Activated CD8-positive, alpha-beta T cell treated with anti-CD3 and anti-CD28 coated beads for 36 hours (primary cell): Measurements from ENCODE around the gene COLEC12. TPM values are rescaled to one million over a fixed set of nuclear protein-coding genes. Genes with fewer than 3 reads are reported as not detected.

Source experiments
- ATAC-seq: fragments of 200-7000 bp; cut with Tn5 transposase; one replicate; pipeline ENCODE4 v1.10.0; 2021; ENCODE audit warnings: mild to moderate bottlenecking, moderate library complexity
- CTCF ChIA-PET: fragments of 350-600 bp; sonication (Branson Sonifier 250); formaldehyde crosslinking; loops from one replicate; lab custom pipeline; 2021; ENCODE audit warnings: antibody characterized with exemption; lab: Charles Lee
- POLR2A ChIA-PET: fragments of 350-600 bp; sonication (Branson Sonifier 250); formaldehyde crosslinking; loops from one replicate; lab custom pipeline; 2021; ENCODE audit warnings: antibody characterized with exemption; lab: Charles Lee
- DNase-seq: peaks from one replicate; pipeline ENCODE4 v3.0.0-alpha.2; 2020
- H3K27ac Mint-ChIP-seq: one replicate; pipeline ENCODE4 v1.8.0; 2021; ENCODE audit warnings: mild to moderate bottlenecking, mixed read lengths
- H3K27me3 Mint-ChIP-seq: one replicate; pipeline ENCODE4 v1.8.0; 2021; ENCODE audit warnings: mixed read lengths
- H3K36me3 Mint-ChIP-seq: one replicate; pipeline ENCODE4 v1.8.0; 2021; ENCODE audit warnings: low read depth, mixed read lengths
- H3K4me1 Mint-ChIP-seq: one replicate; pipeline ENCODE4 v1.8.0; 2021; ENCODE audit warnings: low read depth, mixed read lengths
- H3K4me3 Mint-ChIP-seq: one replicate; pipeline ENCODE4 v1.8.0; 2021; ENCODE audit warnings: mild to moderate bottlenecking, moderate library complexity, mixed read lengths
- H3K9me3 Mint-ChIP-seq: one replicate; pipeline ENCODE4 v1.8.0; 2021; ENCODE audit warnings: mixed read lengths
- intact Hi-C: fragments of 100-400 bp; cut with micrococcal nuclease; formaldehyde crosslinking; loops from one replicate; pipeline ENCODE4 v1.10.0; 2022
- total RNA-seq, 2 experiments: library from RNA; stranded (reverse); gene quantifications; one replicate each; pipeline ENCODE4 v1.2.3, GENCODE V29; 2021
- TF ChIP-seq, protein P1 (sequence below): fragments of 200-600 bp; IDR thresholded peaks from one replicate; pipeline ENCODE4 v1.8.0; 2022; ENCODE audit warnings: antibody characterized with exemption, mild to moderate bottlenecking

The COLEC12 gene
- total RNA-seq, 2 experiments from 2014 or later = not detected

- Mint-ChIP-seq H3K4me3 (no peak overlapping the region), H3K27ac (no peak overlapping the region), H3K9me3 (no peaks in the 10 kb centered on the region), H3K36me3 (no peaks in the 10 kb centered on the region), H3K27me3 (peaks cover 11% of the 10 kb centered on the region), H3K4me1 (peaks cover 8% of the 10 kb centered on the region)
- no peak for ATAC-seq
- TF ChIP-seq, protein P1, sequence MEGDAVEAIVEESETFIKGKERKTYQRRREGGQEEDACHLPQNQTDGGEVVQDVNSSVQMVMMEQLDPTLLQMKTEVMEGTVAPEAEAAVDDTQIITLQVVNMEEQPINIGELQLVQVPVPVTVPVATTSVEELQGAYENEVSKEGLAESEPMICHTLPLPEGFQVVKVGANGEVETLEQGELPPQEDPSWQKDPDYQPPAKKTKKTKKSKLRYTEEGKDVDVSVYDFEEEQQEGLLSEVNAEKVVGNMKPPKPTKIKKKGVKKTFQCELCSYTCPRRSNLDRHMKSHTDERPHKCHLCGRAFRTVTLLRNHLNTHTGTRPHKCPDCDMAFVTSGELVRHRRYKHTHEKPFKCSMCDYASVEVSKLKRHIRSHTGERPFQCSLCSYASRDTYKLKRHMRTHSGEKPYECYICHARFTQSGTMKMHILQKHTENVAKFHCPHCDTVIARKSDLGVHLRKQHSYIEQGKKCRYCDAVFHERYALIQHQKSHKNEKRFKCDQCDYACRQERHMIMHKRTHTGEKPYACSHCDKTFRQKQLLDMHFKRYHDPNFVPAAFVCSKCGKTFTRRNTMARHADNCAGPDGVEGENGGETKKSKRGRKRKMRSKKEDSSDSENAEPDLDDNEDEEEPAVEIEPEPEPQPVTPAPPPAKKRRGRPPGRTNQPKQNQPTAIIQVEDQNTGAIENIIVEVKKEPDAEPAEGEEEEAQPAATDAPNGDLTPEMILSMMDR = no peak
- intact Hi-C loops = no loop called here
- CTCF ChIA-PET = no interaction called here
- no peak for DNase-seq
- POLR2A ChIA-PET = no interaction called here
Measured at GRCh38 chr18:319720-320119, 180.8 kb downstream of the COLEC12 start.

- no peak for DNase-seq
Measured at GRCh38 chr18:318791-319291, 181.7 kb downstream of the COLEC12 start.

DNA sequence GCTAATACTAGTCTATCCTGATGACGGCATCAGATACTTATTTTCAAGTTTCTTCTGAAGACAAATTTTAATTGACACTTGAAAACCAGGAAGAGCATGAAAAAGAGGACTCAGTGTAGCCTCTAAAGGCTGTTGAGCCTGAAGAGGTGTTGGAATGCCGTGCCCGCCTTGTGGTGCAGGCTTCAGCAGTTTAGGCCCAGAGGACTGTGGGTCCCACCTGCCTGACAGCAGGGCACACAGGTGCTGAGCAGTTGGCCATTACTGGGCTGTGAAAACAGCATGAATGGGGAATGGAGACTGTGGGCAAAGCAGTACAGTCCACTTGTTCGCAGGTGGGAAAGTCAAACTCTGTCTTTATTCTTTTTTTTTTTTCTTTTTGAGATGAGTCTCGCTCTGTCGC lies 182.9 kb downstream of the COLEC12 start:
- Mint-ChIP-seq H3K27me3 (peaks cover 10% of the 10 kb centered on the region), H3K27ac (no peak overlapping the region)
- POLR2A ChIA-PET = no interaction called here

More at GRCh38 chr18:318791-319291, 181.7 kb downstream of the COLEC12 start:
- POLR2A ChIA-PET = no interaction called here
- TF ChIP-seq, protein P1 = no peak
- no peaks in the 10 kb centered on the region for H3K9me3 Mint-ChIP-seq
- H3K27ac Mint-ChIP-seq = no peak overlapping the region
- intact Hi-C loops = no loop called here
- ATAC-seq = no peak
- no peak overlapping the region for H3K4me3 Mint-ChIP-seq
- H3K36me3 Mint-ChIP-seq = no peaks in the 10 kb centered on the region
- H3K27me3 Mint-ChIP-seq = peaks cover 11% of the 10 kb centered on the region
- H3K4me1 Mint-ChIP-seq = peaks cover 8% of the 10 kb centered on the region
- CTCF ChIA-PET = no interaction called here

GRCh38 chr18:316393-316792 lies 184.1 kb downstream of the COLEC12 start:
- no peaks in the 10 kb centered on the region for H3K4me1 Mint-ChIP-seq
- H3K27me3 Mint-ChIP-seq = peaks cover 2% of the 10 kb centered on the region
- CTCF ChIA-PET = no interaction called here
- no peak for ATAC-seq
- no peaks in the 10 kb centered on the region for H3K36me3 Mint-ChIP-seq
- POLR2A ChIA-PET = no interaction called here
- no peaks in the 10 kb centered on the region for H3K9me3 Mint-ChIP-seq
- H3K27ac Mint-ChIP-seq = no peak overlapping the region
- intact Hi-C loops = no loop called here
- no peak for DNase-seq
- H3K4me3 Mint-ChIP-seq = no peak overlapping the region
- TF ChIP-seq, protein P1 = no peak

More for the DNA sequence above, 182.9 kb downstream of the COLEC12 start:
- H3K4me1 Mint-ChIP-seq = peaks cover 8% of the 10 kb centered on the region
- H3K9me3 Mint-ChIP-seq = no peaks in the 10 kb centered on the region
- TF ChIP-seq, protein P1 = no peak
- H3K4me3 Mint-ChIP-seq = no peak overlapping the region
- ATAC-seq = no peak
- DNase-seq = no peak
- intact Hi-C loops = no loop called here
- CTCF ChIA-PET = no interaction called here
- no peaks in the 10 kb centered on the region for H3K36me3 Mint-ChIP-seq

GRCh38 chr18:313931-314330 lies 186.6 kb downstream of the COLEC12 start:
- H3K36me3 Mint-ChIP-seq = no peaks in the 10 kb centered on the region
- H3K4me1 Mint-ChIP-seq = no peaks in the 10 kb centered on the region
- ATAC-seq (no peak), DNase-seq (no peak)
- no peaks in the 10 kb centered on the region for H3K9me3 Mint-ChIP-seq
- CTCF ChIA-PET = no interaction called here
- H3K27me3 Mint-ChIP-seq = peaks cover under 1% of the 10 kb centered on the region
- H3K4me3 Mint-ChIP-seq = no peak overlapping the region
- POLR2A ChIA-PET = no interaction called here
- TF ChIP-seq, protein P1 = no peak
- H3K27ac Mint-ChIP-seq = no peak overlapping the region
- intact Hi-C loops = no loop called here
